Loucy (cell line): ENCODE measurements around the gene FAM107B.

Source experiments
- CTCF ChIP-seq: fragments of 200-600 bp; sonication (generic); conservative IDR thresholded peaks from 2 replicates; pipeline ENCODE4 v1.5.1; 2014; ENCODE audit warnings: mild to moderate bottlenecking, antibody characterized with exemption, low read length
- EZH2phosphoT487 ChIP-seq: fragments of 200-600 bp; IDR thresholded peaks from 2 replicates; pipeline ENCODE4 v1.6.1; 2018; ENCODE audit warnings: antibody characterized with exemption, mild to moderate bottlenecking, moderate library complexity, borderline replicate concordance

- no peak for TF ChIP-seq CTCF
- no peak for TF ChIP-seq EZH2phosphoT487
These were observed 104.0 kb downstream of the FAM107B start for GRCh38 chr10:14670551-14671240.
